DOHH2 (cell line): ENCODE results near the gene RER1.

Experiments
- EZH2phosphoT487 ChIP-seq: fragments of 200-600 bp; sonication (generic); IDR thresholded peaks from 2 replicates; pipeline ENCODE4 v1.6.1; 2017; ENCODE audit warnings: borderline replicate concordance, mild to moderate bottlenecking, antibody characterized with exemption, low read length, moderate library complexity, mixed read lengths
- TF ChIP-seq, protein P1 (sequence below): fragments of 200-600 bp; sonication (generic); IDR thresholded peaks from one replicate; pipeline ENCODE4 v1.5.1; 2014; ENCODE audit warnings: antibody characterized with exemption, mild to moderate bottlenecking, low read depth, low read length; ENCODE audit not compliant: poor library complexity, severe bottlenecking

GRCh38 chr1:2411801-2412394 is 20.3 kb downstream of the RER1 start:
- TF ChIP-seq, protein P1, sequence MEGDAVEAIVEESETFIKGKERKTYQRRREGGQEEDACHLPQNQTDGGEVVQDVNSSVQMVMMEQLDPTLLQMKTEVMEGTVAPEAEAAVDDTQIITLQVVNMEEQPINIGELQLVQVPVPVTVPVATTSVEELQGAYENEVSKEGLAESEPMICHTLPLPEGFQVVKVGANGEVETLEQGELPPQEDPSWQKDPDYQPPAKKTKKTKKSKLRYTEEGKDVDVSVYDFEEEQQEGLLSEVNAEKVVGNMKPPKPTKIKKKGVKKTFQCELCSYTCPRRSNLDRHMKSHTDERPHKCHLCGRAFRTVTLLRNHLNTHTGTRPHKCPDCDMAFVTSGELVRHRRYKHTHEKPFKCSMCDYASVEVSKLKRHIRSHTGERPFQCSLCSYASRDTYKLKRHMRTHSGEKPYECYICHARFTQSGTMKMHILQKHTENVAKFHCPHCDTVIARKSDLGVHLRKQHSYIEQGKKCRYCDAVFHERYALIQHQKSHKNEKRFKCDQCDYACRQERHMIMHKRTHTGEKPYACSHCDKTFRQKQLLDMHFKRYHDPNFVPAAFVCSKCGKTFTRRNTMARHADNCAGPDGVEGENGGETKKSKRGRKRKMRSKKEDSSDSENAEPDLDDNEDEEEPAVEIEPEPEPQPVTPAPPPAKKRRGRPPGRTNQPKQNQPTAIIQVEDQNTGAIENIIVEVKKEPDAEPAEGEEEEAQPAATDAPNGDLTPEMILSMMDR = no peak
- no peak for TF ChIP-seq EZH2phosphoT487
